Fibroblast of skin of left quadriceps (primary cell): ENCODE data around the gene CDON.
A peak's percentile ranks its signal among the peaks of the same experiment; 100 is the strongest.

Experiments
- DNase-seq, 2 experiments: peaks; one replicate each; pipeline ENCODE4 v3.0.0-alpha.2; 2013; ENCODE audit warnings: low read depth in 2 of 2

The CDON gene

GRCh38 chr11:126082251-126083109, 19.8 kb upstream of the CDON start:
- no peak for DNase-seq

- DNase-seq: no peak
Measured at GRCh38 chr11:126081915-126082250, 19.2 kb upstream of the CDON start.

GRCh38 chr11:126080161-126080941, 17.7 kb upstream of the CDON start:
- DNase-seq: no peak

- DNase-seq: no peak
Measured at GRCh38 chr11:126079621-126080124, 17.0 kb upstream of the CDON start.

GRCh38 chr11:126076641-126077040, 14.0 kb upstream of the CDON start:
- DNase-seq: no peak

- DNase-seq: no peak
Measured at GRCh38 chr11:126072801-126073594, 10.3 kb upstream of the CDON start.

- DNase-seq: peak in 1 of 2 experiments; percentile 24
Measured at GRCh38 chr11:126072141-126072741, 9.6 kb upstream of the CDON start.

GRCh38 chr11:126063507-126063852, 814 bp upstream of the CDON start:
- DNase-seq: no peak

GRCh38 chr11:126061707-126062678, 673 bp downstream of the CDON start:
- no peak for DNase-seq

- no peak for DNase-seq
Measured at GRCh38 chr11:126060757-126061171, 1.9 kb downstream of the CDON start.

GRCh38 chr11:126059238-126059781, 3.4 kb downstream of the CDON start:
- DNase-seq: no peak

GRCh38 chr11:126058105-126058874, 4.4 kb downstream of the CDON start:
- no peak for DNase-seq

GRCh38 chr11:126054882-126055281, 7.8 kb downstream of the CDON start:
- DNase-seq: no peak

GRCh38 chr11:126054408-126054807, 8.3 kb downstream of the CDON start:
- DNase-seq: no peak

GRCh38 chr11:126053415-126054286, 9.0 kb downstream of the CDON start:
- no peak for DNase-seq

GRCh38 chr11:126051117-126051516, 11.5 kb downstream of the CDON start:
- DNase-seq: no peak

GRCh38 chr11:126049159-126049558, 13.5 kb downstream of the CDON start:
- no peak for DNase-seq

GRCh38 chr11:126048197-126048596, 14.5 kb downstream of the CDON start:
- DNase-seq: no peak
